Spleen (tissue), 7 donors: ENCODE measurements around the gene RPS6KL1.

Source experiments
- POLR2A ChIP-seq, 3 donors: fragments of 450-650 bp; IDR thresholded peaks; one replicate each; pipeline ENCODE4 v1.5.1; 2017; ENCODE audit warnings: antibody characterized with exemption in 3 of 3, mild to moderate bottlenecking in 1 of 3
- POLR2AphosphoS5 ChIP-seq, 3 donors: sonication (generic); formaldehyde crosslinking; IDR thresholded peaks; one replicate each; pipeline ENCODE4 v1.5.1; 2017; ENCODE audit warnings: antibody characterized with exemption in 3 of 3
- TF ChIP-seq, protein P1 (sequence below), 11 experiments: fragments of 200-600 bp in 7 of 11; fragments of 450-650 bp in 4 of 11; sonication (generic) in 4 of 11; IDR thresholded peaks in 8 of 11; conservative IDR thresholded peaks in 3 of 11; 1 replicate in 7 of 11; 2 replicates in 4 of 11; pipeline versions ENCODE4 v1.4.0 to v1.8.0; 2016 to 2021; ENCODE audit warnings: antibody characterized with exemption in 11 of 11, inconsistent platforms in 4 of 11, mild to moderate bottlenecking in 1 of 11
- donor health status: DM: no; HTN: no; CAD: no; lungs with moderate emphysema.
- donor health status: DM: no; HTN: no; CAD: no.
- donor health status: DM: no; HTN: no; CAD: no.

DNA sequence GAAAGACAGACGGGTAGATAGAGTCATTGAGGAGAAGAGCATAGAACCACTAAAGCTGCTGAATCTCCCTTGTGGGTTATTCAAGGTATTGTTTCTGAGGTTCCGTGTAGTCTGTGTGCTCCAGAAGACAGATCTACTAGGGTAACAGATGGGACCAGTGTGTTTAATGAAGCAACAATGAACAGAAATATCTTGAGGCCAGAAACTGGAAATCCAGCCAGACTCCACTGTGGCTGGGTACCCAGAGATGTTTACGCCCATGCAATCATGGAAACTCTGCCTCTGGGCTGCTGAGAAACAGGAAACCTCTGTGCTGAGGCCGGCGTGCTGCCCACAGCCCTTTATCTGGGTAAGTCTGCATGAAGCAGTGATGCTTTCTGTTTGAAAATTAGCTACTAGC, 55.4 kb downstream of the RPS6KL1 start:
- TF ChIP-seq, protein P1, sequence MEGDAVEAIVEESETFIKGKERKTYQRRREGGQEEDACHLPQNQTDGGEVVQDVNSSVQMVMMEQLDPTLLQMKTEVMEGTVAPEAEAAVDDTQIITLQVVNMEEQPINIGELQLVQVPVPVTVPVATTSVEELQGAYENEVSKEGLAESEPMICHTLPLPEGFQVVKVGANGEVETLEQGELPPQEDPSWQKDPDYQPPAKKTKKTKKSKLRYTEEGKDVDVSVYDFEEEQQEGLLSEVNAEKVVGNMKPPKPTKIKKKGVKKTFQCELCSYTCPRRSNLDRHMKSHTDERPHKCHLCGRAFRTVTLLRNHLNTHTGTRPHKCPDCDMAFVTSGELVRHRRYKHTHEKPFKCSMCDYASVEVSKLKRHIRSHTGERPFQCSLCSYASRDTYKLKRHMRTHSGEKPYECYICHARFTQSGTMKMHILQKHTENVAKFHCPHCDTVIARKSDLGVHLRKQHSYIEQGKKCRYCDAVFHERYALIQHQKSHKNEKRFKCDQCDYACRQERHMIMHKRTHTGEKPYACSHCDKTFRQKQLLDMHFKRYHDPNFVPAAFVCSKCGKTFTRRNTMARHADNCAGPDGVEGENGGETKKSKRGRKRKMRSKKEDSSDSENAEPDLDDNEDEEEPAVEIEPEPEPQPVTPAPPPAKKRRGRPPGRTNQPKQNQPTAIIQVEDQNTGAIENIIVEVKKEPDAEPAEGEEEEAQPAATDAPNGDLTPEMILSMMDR (IDR thresholded peaks at IDR 0.05 in 8 of 11, conservative IDR thresholded peaks at IDR 0.05 in 3 of 11): no peak
- no peak for TF ChIP-seq POLR2A (IDR thresholded peaks at IDR 0.05)
- TF ChIP-seq POLR2AphosphoS5 (IDR thresholded peaks at IDR 0.05): no peak
